ENCODE measurements around the gene S100A6.

The S100A6 gene

GRCh38 chr1:153566414-153567371 is 30.9 kb upstream of the S100A6 start:
- TF ChIP-seq, protein P1, sequence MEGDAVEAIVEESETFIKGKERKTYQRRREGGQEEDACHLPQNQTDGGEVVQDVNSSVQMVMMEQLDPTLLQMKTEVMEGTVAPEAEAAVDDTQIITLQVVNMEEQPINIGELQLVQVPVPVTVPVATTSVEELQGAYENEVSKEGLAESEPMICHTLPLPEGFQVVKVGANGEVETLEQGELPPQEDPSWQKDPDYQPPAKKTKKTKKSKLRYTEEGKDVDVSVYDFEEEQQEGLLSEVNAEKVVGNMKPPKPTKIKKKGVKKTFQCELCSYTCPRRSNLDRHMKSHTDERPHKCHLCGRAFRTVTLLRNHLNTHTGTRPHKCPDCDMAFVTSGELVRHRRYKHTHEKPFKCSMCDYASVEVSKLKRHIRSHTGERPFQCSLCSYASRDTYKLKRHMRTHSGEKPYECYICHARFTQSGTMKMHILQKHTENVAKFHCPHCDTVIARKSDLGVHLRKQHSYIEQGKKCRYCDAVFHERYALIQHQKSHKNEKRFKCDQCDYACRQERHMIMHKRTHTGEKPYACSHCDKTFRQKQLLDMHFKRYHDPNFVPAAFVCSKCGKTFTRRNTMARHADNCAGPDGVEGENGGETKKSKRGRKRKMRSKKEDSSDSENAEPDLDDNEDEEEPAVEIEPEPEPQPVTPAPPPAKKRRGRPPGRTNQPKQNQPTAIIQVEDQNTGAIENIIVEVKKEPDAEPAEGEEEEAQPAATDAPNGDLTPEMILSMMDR (IDR thresholded peaks at IDR 0.05), result no peak

DNA sequence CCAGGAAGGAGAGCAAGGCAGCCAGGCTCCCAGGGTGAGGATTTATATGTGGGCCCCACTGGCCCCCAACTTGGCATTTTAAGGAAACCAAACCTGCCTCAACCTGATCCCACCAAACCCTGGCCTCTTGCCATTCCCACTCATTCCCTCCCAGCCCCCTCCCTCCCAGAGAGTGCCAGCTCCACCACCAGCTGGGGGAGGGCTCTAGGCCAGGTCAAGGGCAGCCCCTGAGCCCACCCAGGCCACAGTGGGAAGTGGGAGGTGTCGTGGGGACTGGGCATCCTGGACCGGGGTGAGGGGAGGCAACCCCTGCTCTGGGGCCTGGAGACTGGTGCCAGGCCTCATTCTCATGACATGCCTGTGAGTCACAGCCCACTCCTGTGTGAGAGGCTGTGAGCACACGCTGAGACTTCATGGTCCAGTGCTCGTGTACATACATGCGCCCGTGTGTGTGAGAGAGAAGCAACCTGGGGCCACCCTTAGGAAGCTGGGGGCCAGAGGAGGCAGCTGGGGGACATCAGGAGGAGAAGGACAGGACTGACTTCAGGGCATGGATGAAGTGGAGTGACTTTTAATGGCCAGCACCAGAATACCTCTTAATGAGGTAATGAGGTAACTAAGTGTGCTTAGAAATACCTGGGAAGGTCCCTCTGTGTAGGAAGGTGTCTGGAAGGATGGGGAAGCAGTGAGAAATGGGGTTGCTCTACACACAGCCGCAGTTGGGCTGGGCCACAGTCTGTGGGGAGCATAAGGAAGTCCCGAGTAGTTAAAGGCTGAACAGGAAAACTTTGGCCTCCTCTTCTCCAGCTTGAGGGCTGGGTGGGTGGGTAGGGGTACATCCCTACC is 30.0 kb upstream of the S100A6 start, which contains the start of gene S100A2:
Gene S100A2 (minus strand): TSS at position 316 of the 846 bp plus-strand sequence. CDS start 1,967 bp downstream, outside the sequence.
- TF ChIP-seq, protein P1 (IDR thresholded peaks at IDR 0.05), result no peak

GRCh38 chr1:153563991-153564390 is 28.2 kb upstream of the S100A6 start:
- TF ChIP-seq, protein P1 (IDR thresholded peaks at IDR 0.05), result no peak

DNA sequence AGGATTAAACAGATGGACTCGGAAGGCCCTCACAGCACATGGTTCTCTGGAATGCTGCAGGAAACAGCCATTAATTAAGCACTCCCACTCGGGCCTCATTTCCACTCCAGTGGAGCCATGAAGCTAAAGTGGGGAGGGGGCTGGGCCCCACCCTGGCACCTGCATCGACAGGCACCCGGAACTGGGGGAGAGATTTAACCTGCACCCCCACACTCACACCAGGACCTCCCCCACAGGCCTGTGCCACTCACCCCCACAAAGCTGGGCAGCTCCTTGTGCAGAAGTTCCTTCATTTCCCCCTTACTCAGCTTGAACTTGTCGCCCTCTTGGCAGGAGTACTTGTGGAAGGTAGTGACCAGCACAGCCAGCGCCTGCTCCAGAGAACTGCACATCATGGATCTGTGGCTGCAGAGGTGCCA is 27.7 kb upstream of the S100A6 start:
- TF ChIP-seq, protein P1 (IDR thresholded peaks at IDR 0.05), result no peak

DNA sequence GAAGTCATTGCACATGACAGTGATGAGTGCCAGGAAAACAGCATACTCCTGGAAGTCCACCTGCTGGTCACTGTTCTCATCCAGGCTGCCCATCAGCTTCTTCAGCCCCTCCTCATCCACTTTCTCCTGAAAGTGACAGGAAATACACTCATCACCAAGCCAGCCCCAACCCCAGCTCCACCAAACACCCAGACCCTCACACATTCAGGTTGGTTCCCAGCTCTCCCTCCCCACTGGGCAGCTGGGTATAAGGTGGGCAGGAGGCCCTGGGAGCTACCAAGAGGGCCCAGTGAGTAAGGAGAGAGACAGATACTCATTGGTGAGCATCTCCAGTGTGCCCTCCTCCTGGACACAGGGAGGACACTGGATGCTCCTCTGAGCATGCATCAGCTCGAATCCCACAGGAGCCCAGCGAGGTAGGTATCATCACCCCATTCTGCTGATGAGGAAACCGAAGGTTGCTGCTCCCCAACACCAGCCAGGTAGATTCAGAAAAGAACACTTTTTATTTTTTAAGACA is 25.7 kb upstream of the S100A6 start:
- TF ChIP-seq, protein P1 (IDR thresholded peaks at IDR 0.05), result no peak

DNA sequence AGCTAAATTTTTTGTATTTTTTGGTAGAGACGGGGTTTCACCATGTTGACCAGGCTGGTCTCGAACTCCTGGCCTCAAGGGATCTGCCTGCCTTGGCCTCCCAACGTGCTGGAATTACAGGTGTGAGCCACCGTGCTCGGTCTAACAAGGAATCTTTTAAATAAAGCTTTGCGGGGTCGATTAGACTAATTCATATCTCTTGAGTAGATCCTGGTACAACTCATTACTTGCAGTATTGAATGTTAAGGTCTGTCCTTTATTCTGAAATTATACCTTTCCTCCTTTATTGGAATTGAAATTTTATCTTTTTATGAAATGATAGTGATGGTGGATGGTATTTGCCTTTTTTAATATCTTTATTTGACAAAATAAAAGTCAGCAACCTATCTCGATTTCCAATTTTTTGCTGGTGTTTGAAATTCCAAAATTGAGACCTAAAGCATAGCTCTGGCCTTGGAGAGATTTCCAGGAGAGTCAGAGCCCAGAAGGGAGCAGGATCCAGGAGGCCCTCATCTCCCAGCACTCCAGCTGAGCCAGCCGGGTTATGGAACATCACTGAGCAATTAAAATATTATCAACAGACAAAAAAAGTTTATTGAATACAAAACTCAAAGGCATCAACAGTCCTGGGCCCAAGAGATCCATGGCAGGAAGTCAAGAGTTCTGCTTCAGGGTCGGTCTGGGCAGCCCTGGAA is 25.1 kb upstream of the S100A6 start:
- TF ChIP-seq, protein P1 (IDR thresholded peaks at IDR 0.05), result no peak

GRCh38 chr1:153560241-153560640 is 24.4 kb upstream of the S100A6 start:
- TF ChIP-seq, protein P1 (IDR thresholded peaks at IDR 0.05), result no peak
